Measurements from ENCODE around the gene TOMM70. TPM values are rescaled to one million over a fixed set of nuclear protein-coding genes. Genes with fewer than 3 reads are reported as not detected.
"Not testable (repeated sequence)": the region's sequence is repeated elsewhere in the genome, so short reads cannot be mapped to it uniquely, and the experiment has no call there.

Gene TOMM70
- total and polyA plus RNA-seq, 7 donors = 51.1 to 97.2 (median 76.7) TPM

DNA sequence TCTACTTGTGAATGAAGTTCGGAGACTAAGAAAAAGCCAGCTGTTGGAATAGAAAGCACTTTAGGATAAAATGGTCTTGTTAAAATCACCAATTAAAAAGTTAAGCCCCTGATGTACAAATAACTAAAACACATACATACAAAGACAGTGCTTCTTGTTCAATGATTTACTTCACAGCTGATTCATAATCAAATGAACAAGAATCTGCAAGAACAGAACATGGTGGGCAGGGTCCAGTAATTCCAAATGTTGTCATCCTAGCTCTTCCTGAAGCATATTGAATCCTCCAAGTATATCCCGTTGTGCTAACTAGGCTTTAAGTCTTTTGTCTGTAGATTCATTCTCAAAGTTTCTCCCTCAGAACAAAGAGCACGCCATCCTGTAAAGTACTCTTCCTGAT, 41.9 kb downstream of the TOMM70 start:
- WGBS, 3 donors = 89 to 96% (median 91%) methylated on average over 3 of the region's 3 CpGs
- H3K27me3 ChIP-seq (ENCODE audit: insufficient read depth in 3 of 3, low read length in 2 of 3) = no peaks in the 10 kb centered on the region
- DNase-seq = no peak
- H3K27ac ChIP-seq = no peak overlapping the region
- no peaks in the 10 kb centered on the region for H3K9me3 ChIP-seq
- TF ChIP-seq, protein P1, sequence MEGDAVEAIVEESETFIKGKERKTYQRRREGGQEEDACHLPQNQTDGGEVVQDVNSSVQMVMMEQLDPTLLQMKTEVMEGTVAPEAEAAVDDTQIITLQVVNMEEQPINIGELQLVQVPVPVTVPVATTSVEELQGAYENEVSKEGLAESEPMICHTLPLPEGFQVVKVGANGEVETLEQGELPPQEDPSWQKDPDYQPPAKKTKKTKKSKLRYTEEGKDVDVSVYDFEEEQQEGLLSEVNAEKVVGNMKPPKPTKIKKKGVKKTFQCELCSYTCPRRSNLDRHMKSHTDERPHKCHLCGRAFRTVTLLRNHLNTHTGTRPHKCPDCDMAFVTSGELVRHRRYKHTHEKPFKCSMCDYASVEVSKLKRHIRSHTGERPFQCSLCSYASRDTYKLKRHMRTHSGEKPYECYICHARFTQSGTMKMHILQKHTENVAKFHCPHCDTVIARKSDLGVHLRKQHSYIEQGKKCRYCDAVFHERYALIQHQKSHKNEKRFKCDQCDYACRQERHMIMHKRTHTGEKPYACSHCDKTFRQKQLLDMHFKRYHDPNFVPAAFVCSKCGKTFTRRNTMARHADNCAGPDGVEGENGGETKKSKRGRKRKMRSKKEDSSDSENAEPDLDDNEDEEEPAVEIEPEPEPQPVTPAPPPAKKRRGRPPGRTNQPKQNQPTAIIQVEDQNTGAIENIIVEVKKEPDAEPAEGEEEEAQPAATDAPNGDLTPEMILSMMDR (IDR thresholded peaks at IDR 0.05) = no peak
- no peaks in the 10 kb centered on the region for H3K4me1 ChIP-seq
- intact Hi-C loops (cut with DNase I) = no loop called here
- no peak for ATAC-seq
- no peak overlapping the region for H3K4me3 ChIP-seq
- H3K36me3 ChIP-seq (ENCODE audit: insufficient read depth in 1 of 2, low read depth in 1 of 2) = peaks cover 19 to 96% of the 10 kb centered on the region in 2 donors

DNA sequence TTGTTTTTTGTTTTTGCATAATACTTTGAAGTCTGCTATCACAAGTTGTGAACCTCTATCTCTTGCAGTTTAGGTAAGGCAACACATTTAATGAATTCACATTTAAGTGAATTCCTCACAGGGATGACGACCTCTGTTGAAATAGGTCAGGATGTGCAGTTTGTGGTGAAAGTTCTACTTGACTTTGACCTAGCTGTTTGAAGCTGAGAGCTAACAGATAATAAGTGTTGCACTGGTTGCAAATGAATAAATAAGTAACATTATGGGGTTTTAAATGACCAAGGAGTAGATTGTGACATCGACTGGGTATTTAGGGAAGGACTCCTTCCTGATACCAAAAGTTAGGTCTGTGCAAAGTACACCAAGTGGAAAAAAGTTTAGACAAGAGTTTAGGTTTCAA, 42.5 kb downstream of the TOMM70 start:
- Histone ChIP-seq H3K27ac (no peak overlapping the region), H3K9me3 (no peaks in the 10 kb centered on the region), H3K4me1 (no peaks in the 10 kb centered on the region), H3K4me3 (no peak overlapping the region), H3K27me3 (ENCODE audit: insufficient read depth in 3 of 3, low read length in 2 of 3) (no peaks in the 10 kb centered on the region), H3K36me3 (ENCODE audit: insufficient read depth in 1 of 2, low read depth in 1 of 2) (peaks cover 16 to 96% of the 10 kb centered on the region in 2 donors)
- DNase-seq (no peak), ATAC-seq (no peak)
- TF ChIP-seq, protein P1 (IDR thresholded peaks at IDR 0.05) = no peak
- 89 to 94% (median 93%) methylated on average over 2 of the region's 2 CpGs for WGBS, 3 donors
- intact Hi-C loops (cut with DNase I) = no loop called here

DNA sequence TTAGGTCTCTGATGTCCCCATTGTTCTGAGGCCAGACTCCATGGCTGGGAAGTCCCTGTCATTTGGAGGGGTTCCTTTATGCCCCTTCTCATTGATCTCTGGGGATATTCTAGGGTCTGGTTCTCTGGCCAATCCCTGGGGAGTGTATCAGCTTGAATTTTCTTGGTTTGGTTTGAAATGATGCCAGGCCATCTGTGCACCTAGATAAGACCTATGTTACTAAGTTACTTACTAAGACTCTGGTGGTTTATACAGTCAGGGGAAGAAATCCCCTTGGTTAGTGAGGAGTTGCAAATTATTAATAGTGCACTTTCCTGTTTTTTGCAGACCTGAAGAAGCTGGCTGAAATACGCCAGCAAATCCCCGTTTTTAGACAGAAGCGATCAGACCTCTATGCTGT, 46.0 kb downstream of the TOMM70 start:
- 96 to 97% (median 97%) methylated on average over 3 of the region's 3 CpGs for WGBS, 3 donors
- Histone ChIP-seq H3K4me1 (no peaks in the 10 kb centered on the region), H3K27ac (no peak overlapping the region), H3K27me3 (ENCODE audit: insufficient read depth in 3 of 3, low read length in 2 of 3) (no peaks in the 10 kb centered on the region), H3K9me3 (no peaks in the 10 kb centered on the region), H3K4me3 (no peak overlapping the region), H3K36me3 (ENCODE audit: insufficient read depth in 1 of 2, low read depth in 1 of 2) (peaks cover 25 to 85% of the 10 kb centered on the region in 2 donors)
- intact Hi-C loops (cut with DNase I) = no loop called here
- ATAC-seq = no peak
- TF ChIP-seq, protein P1 (IDR thresholded peaks at IDR 0.05) = no peak
- no peak for DNase-seq

DNA sequence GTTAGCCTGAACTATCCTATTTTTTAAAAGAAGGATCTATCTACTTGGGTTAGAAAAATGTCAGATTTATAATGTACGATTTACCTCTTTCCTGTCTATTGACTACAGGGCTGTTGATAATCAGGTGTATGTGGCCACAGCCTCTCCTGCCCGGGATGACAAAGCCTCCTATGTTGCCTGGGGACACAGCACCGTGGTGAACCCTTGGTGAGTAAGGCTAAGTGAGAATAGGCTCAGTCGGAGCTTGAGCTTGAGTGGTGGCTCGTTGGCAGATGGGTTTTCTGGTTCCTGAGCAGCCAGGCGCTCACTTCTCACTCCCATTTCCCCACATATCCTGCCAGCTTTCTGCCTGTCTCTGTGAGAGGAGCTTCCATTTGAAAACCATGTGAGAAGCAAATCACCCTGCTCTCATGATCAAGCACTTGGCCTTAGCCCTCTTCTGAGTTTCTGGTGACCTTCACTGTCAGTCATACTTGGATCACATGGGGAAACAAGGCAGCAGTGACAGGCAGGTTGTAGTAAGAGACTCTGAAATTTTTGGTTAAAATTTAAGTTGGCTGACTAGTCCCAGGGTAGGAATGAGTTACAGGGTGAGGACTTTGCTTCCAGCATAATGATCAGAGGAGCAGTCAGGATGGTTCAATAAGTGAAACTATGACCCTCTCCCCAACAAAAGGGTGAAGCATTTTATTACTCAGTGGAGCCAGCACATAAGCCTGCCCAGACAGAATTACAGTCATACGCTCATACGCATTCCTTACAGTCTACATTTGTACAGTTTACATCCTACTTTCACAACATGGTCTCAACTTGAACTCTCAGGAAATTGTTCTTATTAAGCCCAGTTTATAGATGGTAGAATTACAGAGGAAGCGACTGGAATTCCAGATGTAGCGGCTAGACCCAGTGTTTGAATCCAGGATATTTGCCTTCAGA, 48.3 kb downstream of the TOMM70 start:
- Histone ChIP-seq H3K9me3 (no peaks in the 10 kb centered on the region), H3K4me3 (no peak overlapping the region), H3K27ac (no peak overlapping the region), H3K27me3 (ENCODE audit: insufficient read depth in 3 of 3, low read length in 2 of 3) (no peaks in the 10 kb centered on the region), H3K36me3 (ENCODE audit: insufficient read depth in 1 of 2, low read depth in 1 of 2) (peaks cover 32 to 88% of the 10 kb centered on the region in 2 donors), H3K4me1 (no peaks in the 10 kb centered on the region)
- DNase-seq = no peak
- intact Hi-C loops (cut with DNase I) = no loop called here
- no peak for ATAC-seq
- TF ChIP-seq, protein P1 (IDR thresholded peaks at IDR 0.05) = no peak
- WGBS, 3 donors = 91 to 93% (median 91%) methylated on average over 10 of the region's 10 CpGs

DNA sequence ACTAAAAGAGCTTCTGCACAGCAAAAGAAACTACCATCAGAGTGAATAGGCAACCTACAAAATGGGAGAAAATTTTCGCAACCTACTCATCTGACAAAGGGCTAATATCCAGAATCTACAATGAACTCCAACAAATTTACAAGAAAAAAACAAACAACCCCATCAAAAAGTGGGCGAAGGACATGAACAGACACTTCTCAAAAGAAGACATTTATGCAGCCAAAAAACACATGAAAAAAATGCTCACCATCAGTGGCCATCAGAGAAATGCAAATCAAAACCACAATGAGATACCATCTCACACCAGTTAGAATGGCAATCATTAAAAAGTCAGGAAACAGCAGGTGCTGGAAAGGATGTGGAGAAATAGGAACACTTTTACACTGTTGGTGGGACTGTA, 49.1 kb downstream of the TOMM70 start:
- 92% methylated on average over 2 of the region's 2 CpGs; no CpG with 5 or more reads in 2 of the 3 donors for WGBS, 3 donors

More for the DNA sequence above, 49.1 kb downstream of the TOMM70 start:
- H3K27me3 ChIP-seq (ENCODE audit: insufficient read depth in 3 of 3, low read length in 2 of 3); intact Hi-C loops (cut with DNase I); H3K4me3 ChIP-seq; ATAC-seq; H3K27ac ChIP-seq; H3K4me1 ChIP-seq; H3K9me3 ChIP-seq; DNase-seq: not testable (repeated sequence)
- H3K36me3 ChIP-seq (ENCODE audit: insufficient read depth in 1 of 2, low read depth in 1 of 2) = peaks cover 32 to 88% of the 10 kb centered on the region in 2 donors
